ENCODE results near the gene HDAC4. TPM values are rescaled to one million over a fixed set of nuclear protein-coding genes. Genes with fewer than 3 reads are reported as not detected.

HDAC4 gene
- polyA plus RNA-seq, 2 of the 4 experiments (the other 2 are of a cell fraction), result 8.6 to 10.4 TPM

GRCh38 chr2:239043326-239043725, 357.5 kb downstream of the HDAC4 start:
- FAIRE-seq (no peak), DNase-seq (ENCODE audit: low read depth in 1 of 2, low spot score in 1 of 2) (no peak), ATAC-seq (no peak)
- H3K9me3 ChIP-seq, result no peaks in the 10 kb centered on the region
- no peaks in the 10 kb centered on the region for H3K4me1 ChIP-seq
- WGBS (ENCODE audit: missing lambda C conversion rate), result 74% methylated on average over 12 of the region's 12 CpGs
- CTCF ChIA-PET, result interaction anchor here (0.9 to 2.1 kb wide), 2 partner anchors 9 to 11 kb away, joined by 4 to 6 read pairs; no protein-coding TSS in a partner anchor
- POLR2A ChIA-PET, result interaction anchor here (0.6 kb wide), 1 partner anchor 287 kb away, joined by 3 read pairs; no protein-coding TSS in a partner anchor
- no peak overlapping the region for H3K4me3 ChIP-seq
- no peak for TF ChIP-seq ZFP36 (IDR thresholded peaks at IDR 0.05; ENCODE audit: borderline replicate concordance, partially characterized antibody)
- no peak for TF ChIP-seq RCOR1 (IDR thresholded peaks at IDR 0.05; ENCODE audit: low read depth, low read length)
- TF ChIP-seq EP300 (IDR thresholded peaks at IDR 0.05), result no peak
- no peak for TF ChIP-seq MAX (IDR thresholded peaks at IDR 0.05)
- TF ChIP-seq TP53 (CRISPR knock-in tag; IDR thresholded peaks at IDR 0.05), result no peak
- TF ChIP-seq ZC3H11A (IDR thresholded peaks at IDR 0.05), result no peak
- no peak for TF ChIP-seq RAD21 (conservative IDR thresholded peaks at IDR 0.05 in 1 of 2, IDR thresholded peaks at IDR 0.05 in 1 of 2)
- no peak for TF ChIP-seq ZSCAN20 (CRISPR knock-in tag; IDR thresholded peaks at IDR 0.05)
- TF ChIP-seq MYC (IDR thresholded peaks at IDR 0.05; ENCODE audit: borderline replicate concordance, low read length), result no peak
- TF ChIP-seq SMC3 (IDR thresholded peaks at IDR 0.05), result no peak
- H3K4me2 ChIP-seq, result no peak overlapping the region
- no peak overlapping the region for H3K27ac ChIP-seq

GRCh38 chr2:239042551-239043320, 358.1 kb downstream of the HDAC4 start:
- DNase-seq (ENCODE audit: low read depth in 1 of 2, low spot score in 1 of 2) (no peak), ATAC-seq (no peak), FAIRE-seq (no peak)
- Histone ChIP-seq H3K27ac (no peak overlapping the region), H3K4me1 (no peaks in the 10 kb centered on the region), H3K9me3 (no peaks in the 10 kb centered on the region), H3K4me3 (no peak overlapping the region), H3K4me2 (no peak overlapping the region)
- POLR2A ChIA-PET, result interaction anchor here (0.6 kb wide), 1 partner anchor 286 kb away, joined by 3 read pairs; no protein-coding TSS in a partner anchor
- CTCF ChIA-PET, result interaction anchor here (0.9 kb wide), 1 partner anchor 11 kb away, joined by 4 read pairs; no protein-coding TSS in a partner anchor
- TF ChIP-seq EHMT2 (IDR thresholded peaks at IDR 0.05; ENCODE audit: low read depth), result no peak
- no peak for TF ChIP-seq HDAC2 (IDR thresholded peaks at IDR 0.05)
- TF ChIP-seq, protein P1, sequence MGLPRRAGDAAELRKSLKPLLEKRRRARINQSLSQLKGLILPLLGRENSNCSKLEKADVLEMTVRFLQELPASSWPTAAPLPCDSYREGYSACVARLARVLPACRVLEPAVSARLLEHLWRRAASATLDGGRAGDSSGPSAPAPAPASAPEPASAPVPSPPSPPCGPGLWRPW (IDR thresholded peaks at IDR 0.05), result no peak
- no peak for TF ChIP-seq FOSB (CRISPR knock-in tag; IDR thresholded peaks at IDR 0.05)
- TF ChIP-seq CHD4 (IDR thresholded peaks at IDR 0.05; ENCODE audit: borderline replicate concordance), result no peak
- no peak for TF ChIP-seq CBX8 (IDR thresholded peaks at IDR 0.05)
- no peak for TF ChIP-seq KDM1A (IDR thresholded peaks at IDR 0.05; ENCODE audit: low read depth)
- no peak for TF ChIP-seq BHLHE40 (IDR thresholded peaks at IDR 0.05; ENCODE audit: low read depth, low read length)
- TF ChIP-seq HEYL (CRISPR knock-in tag; IDR thresholded peaks at IDR 0.05), result no peak
- TF ChIP-seq, protein P2, sequence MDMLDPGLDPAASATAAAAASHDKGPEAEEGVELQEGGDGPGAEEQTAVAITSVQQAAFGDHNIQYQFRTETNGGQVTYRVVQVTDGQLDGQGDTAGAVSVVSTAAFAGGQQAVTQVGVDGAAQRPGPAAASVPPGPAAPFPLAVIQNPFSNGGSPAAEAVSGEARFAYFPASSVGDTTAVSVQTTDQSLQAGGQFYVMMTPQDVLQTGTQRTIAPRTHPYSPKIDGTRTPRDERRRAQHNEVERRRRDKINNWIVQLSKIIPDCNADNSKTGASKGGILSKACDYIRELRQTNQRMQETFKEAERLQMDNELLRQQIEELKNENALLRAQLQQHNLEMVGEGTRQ (IDR thresholded peaks at IDR 0.05), result no peak
- TF ChIP-seq BCL3 (IDR thresholded peaks at IDR 0.05), result no peak
- no peak for TF ChIP-seq KDM5A (IDR thresholded peaks at IDR 0.05)
- TF ChIP-seq JUNB (IDR thresholded peaks at IDR 0.05), result no peak
- TF ChIP-seq REST (IDR thresholded peaks at IDR 0.05), result no peak
- no peak for TF ChIP-seq HOXA7 (CRISPR knock-in tag; IDR thresholded peaks at IDR 0.05)
- no peak for TF ChIP-seq MAX (IDR thresholded peaks at IDR 0.05)
- TF ChIP-seq SREBF2 (IDR thresholded peaks at IDR 0.05), result no peak
- no peak for TF ChIP-seq CEBPB (IDR thresholded peaks at IDR 0.05)
- TF ChIP-seq FOXS1 (CRISPR knock-in tag; IDR thresholded peaks at IDR 0.05), result no peak
- no peak for TF ChIP-seq ZSCAN20 (CRISPR knock-in tag; IDR thresholded peaks at IDR 0.05)
- 71% methylated on average over 18 of the region's 18 CpGs for WGBS (ENCODE audit: missing lambda C conversion rate)

All from A549 (cell line).